MM.1S (cell line): Measurements from ENCODE around the gene EGFL8.

Experiments
- DNase-seq: peaks from one replicate; pipeline ENCODE4 v3.0.0-alpha.2; 2015
- H2AFZ ChIP-seq: fragments of 300-600 bp; sonication (generic); 2 replicates; pipeline ENCODE4 v1.6.0; 2016; ENCODE audit warnings: antibody characterized with exemption, low read length
- H3F3A ChIP-seq: fragments of 300-600 bp; sonication (generic); 2 replicates; pipeline ENCODE4 v1.6.1; 2016; ENCODE audit warnings: mild to moderate bottlenecking, antibody characterized with exemption, low read length, moderate library complexity, mixed read lengths; ENCODE audit not compliant: insufficient read depth
- H3K27ac ChIP-seq: fragments of 300-600 bp; sonication (generic); 2 replicates; pipeline ENCODE4 v1.5.1; 2016; ENCODE audit warnings: mild to moderate bottlenecking, low read length
- H3K27me3 ChIP-seq: fragments of 300-600 bp; sonication (generic); replicated peaks from 2 replicates; pipeline ENCODE4 v1.6.0; 2016; ENCODE audit warnings: low read length; ENCODE audit not compliant: insufficient read depth
- H3K36me3 ChIP-seq: fragments of 300-600 bp; sonication (generic); replicated peaks from 2 replicates; pipeline ENCODE4 v1.6.1; 2016; ENCODE audit warnings: mild to moderate bottlenecking, low read length, mixed read lengths; ENCODE audit not compliant: insufficient read depth
- H3K4me1 ChIP-seq: fragments of 300-600 bp; sonication (generic); 2 replicates; pipeline ENCODE4 v1.6.1; 2016; ENCODE audit warnings: low read length, mixed read lengths
- H3K4me2 ChIP-seq: fragments of 300-600 bp; sonication (generic); 2 replicates; pipeline ENCODE4 v1.6.0; 2016; ENCODE audit warnings: low read depth, low read length
- H3K4me3 ChIP-seq: fragments of 300-600 bp; sonication (generic); 2 replicates; pipeline ENCODE4 v1.5.1; 2016; ENCODE audit warnings: low read length, mixed read lengths
- H3K79me2 ChIP-seq: fragments of 300-600 bp; sonication (generic); 2 replicates; pipeline ENCODE4 v1.6.1; 2016; ENCODE audit warnings: mixed run types, low read length, mixed read lengths
- H3K9ac ChIP-seq: fragments of 300-600 bp; sonication (generic); 2 replicates; pipeline ENCODE4 v1.6.1; 2016; ENCODE audit warnings: low read length, mixed read lengths
- H3K9me2 ChIP-seq: fragments of 300-600 bp; sonication (generic); replicated peaks from 2 replicates; pipeline ENCODE4 v1.6.1; 2016; ENCODE audit warnings: mild to moderate bottlenecking, low read length, mixed read lengths; ENCODE audit not compliant: insufficient read depth
- H3K9me3 ChIP-seq: fragments of 300-600 bp; sonication (generic); replicated peaks from 2 replicates; pipeline ENCODE4 v1.6.1; 2016; ENCODE audit warnings: mild to moderate bottlenecking, low read length, mixed read lengths; ENCODE audit not compliant: insufficient read depth
- H4K20me1 ChIP-seq: fragments of 300-600 bp; sonication (generic); 2 replicates; pipeline ENCODE4 v1.6.1; 2016; ENCODE audit warnings: mild to moderate bottlenecking, low read length, moderate library complexity, mixed read lengths; ENCODE audit not compliant: insufficient read depth
- CTCF ChIP-seq: fragments of 300-600 bp; sonication (generic); IDR thresholded peaks from 2 replicates; pipeline ENCODE4 v1.5.1; 2016; ENCODE audit warnings: antibody characterized with exemption, low read length, mixed read lengths
- EZH2 ChIP-seq: fragments of 300-600 bp; sonication (generic); optimal IDR thresholded peaks from 2 replicates; pipeline ENCODE3; 2017; ENCODE audit warnings: low read depth, mild to moderate bottlenecking, antibody characterized with exemption, low read length, mixed read lengths
- EZH2phosphoT487 ChIP-seq: fragments of 300-600 bp; sonication (generic); IDR thresholded peaks from 2 replicates; pipeline ENCODE4 v1.6.1; 2018; ENCODE audit warnings: antibody characterized with exemption, low read length

Gene EGFL8

GRCh38 chr6:32164295-32164694 is at the start of gene EGFL8:
Gene EGFL8 (plus strand): TSS chr6:32164595. CDS start chr6:32166166, 1,571 bp downstream.
- no peak within 1 kb of the TSS for H3K4me2 ChIP-seq
- no peaks in the 10 kb centered on the region for H3K4me1 ChIP-seq
- no peak within 1 kb of the TSS for H2AFZ ChIP-seq
- no peak within 1 kb of the TSS for H3K4me3 ChIP-seq
- no peaks in the 10 kb centered on the region for H3K36me3 ChIP-seq
- H3K27me3 ChIP-seq: no peaks in the 10 kb centered on the region
- no peaks in the 10 kb centered on the region for H3F3A ChIP-seq
- H3K9me3 ChIP-seq: no peaks in the 10 kb centered on the region
- no peaks in the 10 kb centered on the region for H4K20me1 ChIP-seq
- no peak within 1 kb of the TSS for H3K9ac ChIP-seq
- no peaks in the 10 kb centered on the region for H3K9me2 ChIP-seq
- H3K27ac ChIP-seq: no peak within 1 kb of the TSS
- TF ChIP-seq EZH2phosphoT487: no peak
- TF ChIP-seq EZH2: no peak
- no peak for TF ChIP-seq CTCF
- no peaks in the 10 kb centered on the region for H3K79me2 ChIP-seq
- DNase-seq: no peak

GRCh38 chr6:32114796-32115195 is 49.6 kb upstream of the EGFL8 start:
- Histone ChIP-seq H3K4me3 (no peak overlapping the region), H3K9ac (no peak overlapping the region), H2AFZ (no peak overlapping the region), H3K4me2 (no peak overlapping the region), H3K27ac (no peak overlapping the region), H3K9me2 (no peaks in the 10 kb centered on the region), H3K79me2 (no peaks in the 10 kb centered on the region), H3F3A (no peaks in the 10 kb centered on the region), H4K20me1 (no peaks in the 10 kb centered on the region), H3K36me3 (no peaks in the 10 kb centered on the region), H3K27me3 (0 out of 2 replicates have a peak, but pooled peaks cover 2% of the 10 kb centered on the region), H3K9me3 (no peaks in the 10 kb centered on the region), H3K4me1 (no peaks in the 10 kb centered on the region)
- TF ChIP-seq EZH2 (no peak), CTCF (no peak), EZH2phosphoT487 (no peak)
- DNase-seq: no peak

GRCh38 chr6:32115623-32116022 is 48.8 kb upstream of the EGFL8 start:
- H3K36me3 ChIP-seq: no peaks in the 10 kb centered on the region

More at GRCh38 chr6:32115623-32116022, 48.8 kb upstream of the EGFL8 start:
- no peak overlapping the region for H3K4me2 ChIP-seq
- H3K9ac ChIP-seq: no peak overlapping the region
- H3K27ac ChIP-seq: no peak overlapping the region
- H3K4me3 ChIP-seq: no peak overlapping the region
- no peaks in the 10 kb centered on the region for H3K79me2 ChIP-seq
- H3K9me2 ChIP-seq: no peaks in the 10 kb centered on the region
- no peaks in the 10 kb centered on the region for H3K4me1 ChIP-seq
- H3F3A ChIP-seq: no peaks in the 10 kb centered on the region
- no peaks in the 10 kb centered on the region for H3K9me3 ChIP-seq
- H4K20me1 ChIP-seq: no peaks in the 10 kb centered on the region
- DNase-seq: no peak
- TF ChIP-seq CTCF: no peak
- no peak for TF ChIP-seq EZH2
- no peak for TF ChIP-seq EZH2phosphoT487
- no peaks in the 10 kb centered on the region for H3K27me3 ChIP-seq
- no peak overlapping the region for H2AFZ ChIP-seq
